HepG2 (cell line): ENCODE results near the gene ATG5. TPM values are rescaled to one million over a fixed set of nuclear protein-coding genes. Genes with fewer than 3 reads are reported as not detected.

Experiments
- ATAC-seq: fragments of 200-7000 bp; cut with Tn5 transposase; 3 replicates; pipeline ENCODE4 v1.9.1; 2020; ENCODE audit warnings: mild to moderate bottlenecking, moderate library complexity
- BruUV-seq: library from RNA; stranded (reverse); fragments of 400-500 nt; replicated peaks from 2 replicates; lab custom pipeline; 2021; lab: Mats Ljungman, UMichigan
- CTCF ChIA-PET: fragments of 300-600 bp; formaldehyde crosslinking; extraction: SDS; loops from one replicate; lab custom pipeline; 2021; ENCODE audit warnings: low total read pairs, inconsistent platforms, low intra/inter-chr PET ratio; lab: Yijun Ruan, JAX
- POLR2A ChIA-PET: fragments of 350-600 bp; sonication (Branson Sonifier 250); formaldehyde crosslinking; loops from one replicate; lab custom pipeline; 2020; ENCODE audit warnings: antibody characterized with exemption, inconsistent platforms; lab: Yijun Ruan, JAX
- DNase-seq: peaks from one replicate; pipeline ENCODE4 v3.0.0-alpha.2; 2015; ENCODE audit warnings: low spot score
- FAIRE-seq: peaks from 3 replicates; lab custom pipeline; 2011; peaks lifted over from hg19 to GRCh38; lab: Jason Lieb, UNC
- H2AFZ ChIP-seq: one replicate; pipeline ENCODE4 v1.6.1; 2011; ENCODE audit warnings: low read length, inconsistent platforms
- H3K27ac ChIP-seq: fragments of 300-600 bp; 3 replicates; pipeline ENCODE4 v1.8.0; 2011; ENCODE audit warnings: mixed run types, mild to moderate bottlenecking, mixed read lengths, low read length, inconsistent platforms; ENCODE audit not compliant: insufficient read depth; ENCODE audit errors: extremely low read length
- H3K27me3 ChIP-seq, 2 experiments: fragments of 200-600 bp in 1 of 2; 2 replicates in 1 of 2; 3 replicates in 1 of 2; pipeline versions ENCODE4 v1.6.0 to v1.8.0; 2011; ENCODE audit warnings: low read length in 2 of 2, mild to moderate bottlenecking in 2 of 2, moderate library complexity in 2 of 2, inconsistent platforms in 1 of 2; ENCODE audit not compliant: insufficient read depth in 2 of 2, control insufficient read depth in 1 of 2
- H3K36me3 ChIP-seq, 2 experiments: fragments of 200-600 bp in 1 of 2; replicated peaks in 1 of 2; 2 replicates in 1 of 2; 3 replicates in 1 of 2; pipeline versions ENCODE4 v1.5.1 to v1.8.0; 2011; ENCODE audit warnings: low read length in 2 of 2, inconsistent platforms in 1 of 2; ENCODE audit not compliant: insufficient read depth in 2 of 2, control insufficient read depth in 1 of 2
- H3K4me1 ChIP-seq: 2 replicates; pipeline ENCODE4 v1.5.1; 2012; ENCODE audit warnings: low read length, inconsistent platforms; ENCODE audit not compliant: insufficient read depth
- H3K4me2 ChIP-seq: 2 replicates; pipeline ENCODE4 v1.6.0; 2011; ENCODE audit warnings: low read depth, low read length, inconsistent platforms
- H3K4me3 ChIP-seq, 3 experiments: fragments of 200-600 bp in 1 of 3; sonication (generic), shearing (Covaris generic) in 1 of 3; replicated peaks in 1 of 3; 2 replicates each; pipeline ENCODE4 v1.5.1; 2011 to 2016; ENCODE audit warnings: low read length in 3 of 3, inconsistent platforms in 2 of 3, low read depth in 2 of 3, mild to moderate bottlenecking in 2 of 3, control low read depth in 1 of 3, mixed read lengths in 1 of 3; ENCODE audit not compliant: insufficient read depth in 1 of 3
- H3K79me2 ChIP-seq: one replicate; pipeline ENCODE4 v1.6.1; 2011; ENCODE audit warnings: low read length, inconsistent platforms; ENCODE audit not compliant: insufficient read depth
- H3K9ac ChIP-seq: 2 replicates; pipeline ENCODE4 v1.6.0; 2011; ENCODE audit warnings: mild to moderate bottlenecking, low read depth, low read length, inconsistent platforms; ENCODE audit not compliant: insufficient read depth
- H3K9me3 ChIP-seq: 2 replicates; pipeline ENCODE4 v1.5.1; 2012; ENCODE audit warnings: mild to moderate bottlenecking, low read length
- H4K20me1 ChIP-seq: 2 replicates; pipeline ENCODE4 v1.6.0; 2011; ENCODE audit warnings: inconsistent platforms, mild to moderate bottlenecking, low read length, moderate library complexity; ENCODE audit not compliant: insufficient read depth
- ATF7 ChIP-seq, 2 experiments: fragments of 450-650 bp in 1 of 2; sonication (generic) in 1 of 2; formaldehyde crosslinking in 1 of 2; IDR thresholded peaks; 2 replicates each; pipeline versions ENCODE4 v1.4.0 to v1.6.1; 2016 to 2020; ENCODE audit warnings: antibody characterized with exemption in 1 of 2, mild to moderate bottlenecking in 1 of 2, missing genetic modification reagents in 1 of 2
- CREB3 ChIP-seq: sonication (generic); formaldehyde crosslinking; IDR thresholded peaks from 2 replicates; pipeline ENCODE4 v1.5.0; 2020; ENCODE audit warnings: missing genetic modification reagents
- ETV6 ChIP-seq: sonication (generic); formaldehyde crosslinking; conservative IDR thresholded peaks from 2 replicates; pipeline ENCODE4 v1.4.0; 2020; ENCODE audit warnings: missing genetic modification reagents
- GRHL1 ChIP-seq: sonication (generic); formaldehyde crosslinking; conservative IDR thresholded peaks from 2 replicates; pipeline ENCODE4 v1.8.0; 2022; ENCODE audit warnings: missing genetic modification reagents
- ZNF296 ChIP-seq: sonication (generic); formaldehyde crosslinking; conservative IDR thresholded peaks from 2 replicates; pipeline ENCODE4 v1.5.0; 2020; ENCODE audit warnings: mild to moderate bottlenecking, missing genetic modification reagents
- ZNF331 ChIP-seq: sonication (generic); formaldehyde crosslinking; IDR thresholded peaks from 2 replicates; pipeline ENCODE4 v1.4.0; 2020; ENCODE audit warnings: missing genetic modification reagents
- ZNF335 ChIP-seq: sonication (generic); formaldehyde crosslinking; IDR thresholded peaks from 2 replicates; pipeline ENCODE4 v1.4.0; 2020; ENCODE audit warnings: missing genetic modification reagents
- WGBS: methylation state at CpG from one replicate; pipeline ENCODE4 v1.1.6; 2017; ENCODE audit warnings: low lambda C conversion rate; 5-methylcytosine and 5-hydroxymethylcytosine counted together
- in situ Hi-C: cut with HindIII; loops from 2 replicates; pipeline ENCODE4 v1.10.0; 2017; ENCODE audit warnings: low pct_unique_long_range_greater_than_20kb; ENCODE audit not compliant: extremely low pct_ligation_motif_present
- intact Hi-C: fragments of 100-400 bp; cut with micrococcal nuclease; formaldehyde crosslinking; loops from one replicate; pipeline ENCODE4 v1.10.0; 2022; ENCODE audit not compliant: unreplicated experiment
- polyA plus RNA-seq, 8 experiments: library from polyadenylated mRNA; depleted of rRNA in 3 of 8; stranded (reverse) in 7 of 8; unstranded in 1 of 8; fragments of >200 nt; fragmentation: Illumina TruSeq in 4 of 8; extraction: Trizol in 4 of 8; gene quantifications; 2 replicates each; pipeline versions ENCODE4 v1.2.1 to v1.2.3, GENCODE V29; 2011 to 2016; ENCODE audit warnings: low read depth in 4 of 8, missing spikeins in 1 of 8, mixed read lengths in 1 of 8; ENCODE audit not compliant: insufficient read depth in 1 of 8
- total RNA-seq, 5 experiments: library from RNA; depleted of rRNA; stranded (reverse); fragments of >200 nt; fragmentation: Illumina TruSeq; extraction: Trizol; gene quantifications; 2 replicates each; pipeline ENCODE4 v1.2.3, GENCODE V29; 2016; ENCODE audit warnings: low read depth in 1 of 5
- TF ChIP-seq, protein P1 (sequence below): sonication (generic); formaldehyde crosslinking; IDR thresholded peaks from 2 replicates; pipeline ENCODE4 v1.4.0; 2020; ENCODE audit warnings: missing genetic modification reagents, mild to moderate bottlenecking, borderline replicate concordance
- TF ChIP-seq, protein P2 (sequence below): sonication (generic); formaldehyde crosslinking; IDR thresholded peaks from 2 replicates; pipeline ENCODE4 v1.9.0; 2022; ENCODE audit warnings: low read depth, missing genetic modification reagents

The ATG5 gene
- total and polyA plus RNA-seq, 2 of the 13 experiments (the other 11 are each of a cell fraction or from before 2014, with no cell fraction given), result 21.3 to 48.0 TPM

DNA sequence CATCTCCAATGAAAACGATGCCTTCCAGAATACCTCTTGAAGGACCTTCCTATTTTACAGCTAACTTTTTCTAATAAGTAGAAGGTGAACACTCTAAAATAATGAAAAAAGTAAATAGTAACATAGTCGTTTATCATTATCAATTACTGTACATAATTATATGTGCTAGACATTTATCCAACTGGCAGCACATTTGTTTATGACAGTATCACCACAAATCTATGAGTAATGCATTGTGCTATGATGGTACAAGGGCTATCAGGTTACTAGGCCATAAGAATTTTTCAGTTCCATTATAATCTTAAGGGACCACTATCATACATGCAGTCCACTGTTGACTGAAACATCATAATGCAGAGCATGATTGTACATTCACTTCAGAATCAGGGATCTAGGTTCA, 68.4 kb downstream of the ATG5 start:
- ChIA-PET CTCF (no interaction called here), POLR2A (no interaction called here)
- no peak for FAIRE-seq
- Histone ChIP-seq H3K4me2 (no peak overlapping the region), H3K27ac (no peak overlapping the region), H4K20me1 (no peaks in the 10 kb centered on the region; the same call in 1 of the 2 replicates), H3K79me2 (peaks cover 6% of the 10 kb centered on the region), H3K36me3 (no peaks in the 10 kb centered on the region), H2AFZ (no peak overlapping the region), H3K4me1 (peaks cover 31% of the 10 kb centered on the region), H3K4me3 (no peak overlapping the region), H3K27me3 (no peaks in the 10 kb centered on the region; a peak in 1 of 5 replicates), H3K9ac (no peak overlapping the region), H3K9me3 (no peaks in the 10 kb centered on the region)
- in situ Hi-C loops (no loop called here), intact Hi-C loops (no loop called here)
- DNase-seq, result no peak
- ATAC-seq, result no peak
- no TSS peak for BruUV-seq
- WGBS, result 90% methylated on average over 2 of the region's 2 CpGs
- TF ChIP-seq CREB3 (CRISPR knock-in tag) (no peak), ETV6 (CRISPR knock-in tag) (no peak), ZNF296 (CRISPR knock-in tag) (no peak), ZNF335 (no peak), ZNF331 (no peak), GRHL1 (CRISPR knock-in tag) (no peak), ATF7 (IDR thresholded peaks at IDR 0.05) (no peak), ATF7 (CRISPR knock-in tag; IDR thresholded peaks at IDR 0.05) (no peak)
- TF ChIP-seq, protein P1, sequence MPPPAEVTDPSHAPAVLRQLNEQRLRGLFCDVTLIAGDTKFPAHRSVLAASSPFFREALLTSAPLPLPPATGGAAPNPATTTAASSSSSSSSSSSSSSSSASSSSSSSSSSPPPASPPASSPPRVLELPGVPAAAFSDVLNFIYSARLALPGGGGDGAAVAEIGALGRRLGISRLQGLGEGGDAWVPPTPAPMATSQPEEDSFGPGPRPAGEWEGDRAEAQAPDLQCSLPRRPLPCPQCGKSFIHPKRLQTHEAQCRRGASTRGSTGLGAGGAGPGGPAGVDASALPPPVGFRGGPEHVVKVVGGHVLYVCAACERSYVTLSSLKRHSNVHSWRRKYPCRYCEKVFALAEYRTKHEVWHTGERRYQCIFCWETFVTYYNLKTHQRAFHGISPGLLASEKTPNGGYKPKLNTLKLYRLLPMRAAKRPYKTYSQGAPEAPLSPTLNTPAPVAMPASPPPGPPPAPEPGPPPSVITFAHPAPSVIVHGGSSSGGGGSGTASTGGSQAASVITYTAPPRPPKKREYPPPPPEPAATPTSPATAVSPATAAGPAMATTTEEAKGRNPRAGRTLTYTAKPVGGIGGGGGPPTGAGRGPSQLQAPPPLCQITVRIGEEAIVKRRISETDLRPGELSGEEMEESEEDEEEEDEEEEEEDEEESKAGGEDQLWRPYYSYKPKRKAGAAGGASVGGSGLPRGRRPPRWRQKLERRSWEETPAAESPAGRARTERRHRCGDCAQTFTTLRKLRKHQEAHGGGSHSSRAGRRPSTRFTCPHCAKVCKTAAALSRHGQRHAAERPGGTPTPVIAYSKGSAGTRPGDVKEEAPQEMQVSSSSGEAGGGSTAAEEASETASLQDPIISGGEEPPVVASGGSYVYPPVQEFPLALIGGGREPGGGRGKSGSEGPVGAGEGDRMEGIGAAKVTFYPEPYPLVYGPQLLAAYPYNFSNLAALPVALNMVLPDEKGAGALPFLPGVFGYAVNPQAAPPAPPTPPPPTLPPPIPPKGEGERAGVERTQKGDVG (CRISPR knock-in tag), result no peak
- TF ChIP-seq, protein P2, sequence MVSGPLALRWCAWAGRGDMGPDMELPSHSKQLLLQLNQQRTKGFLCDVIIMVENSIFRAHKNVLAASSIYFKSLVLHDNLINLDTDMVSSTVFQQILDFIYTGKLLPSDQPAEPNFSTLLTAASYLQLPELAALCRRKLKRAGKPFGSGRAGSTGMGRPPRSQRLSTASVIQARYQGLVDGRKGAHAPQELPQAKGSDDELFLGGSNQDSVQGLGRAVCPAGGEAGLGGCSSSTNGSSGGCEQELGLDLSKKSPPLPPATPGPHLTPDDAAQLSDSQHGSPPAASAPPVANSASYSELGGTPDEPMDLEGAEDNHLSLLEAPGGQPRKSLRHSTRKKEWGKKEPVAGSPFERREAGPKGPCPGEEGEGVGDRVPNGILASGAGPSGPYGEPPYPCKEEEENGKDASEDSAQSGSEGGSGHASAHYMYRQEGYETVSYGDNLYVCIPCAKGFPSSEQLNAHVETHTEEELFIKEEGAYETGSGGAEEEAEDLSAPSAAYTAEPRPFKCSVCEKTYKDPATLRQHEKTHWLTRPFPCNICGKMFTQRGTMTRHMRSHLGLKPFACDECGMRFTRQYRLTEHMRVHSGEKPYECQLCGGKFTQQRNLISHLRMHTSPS (CRISPR knock-in tag), result no peak
